NB4 (cell line): ENCODE data around the gene ADAM12.

Experiments
- DNase-seq: peaks from one replicate; pipeline ENCODE4 v3.0.0; 2010; ENCODE audit warnings: low read depth
- H3K4me3 ChIP-seq: one replicate; pipeline ENCODE4 v1.5.1; 2011; ENCODE audit warnings: mild to moderate bottlenecking, low read depth, low read length, moderate library complexity
- MYC ChIP-seq: IDR thresholded peaks from 2 replicates; pipeline ENCODE4 v1.6.1; 2011; ENCODE audit warnings: low read depth, low read length
- POLR2A ChIP-seq: IDR thresholded peaks from 2 replicates; pipeline ENCODE4 v1.6.1; 2011; ENCODE audit warnings: mild to moderate bottlenecking; ENCODE audit not compliant: insufficient read length; ENCODE audit errors: extremely low read depth
- TF ChIP-seq, protein P1 (sequence below): IDR thresholded peaks from one replicate; pipeline ENCODE4 v1.5.1; 2012; ENCODE audit warnings: low read depth, low read length
- TF ChIP-seq, protein P2 (sequence below): IDR thresholded peaks from 2 replicates; pipeline ENCODE4 v1.6.1; 2011; ENCODE audit warnings: low read depth, low read length

ADAM12 gene

DNA sequence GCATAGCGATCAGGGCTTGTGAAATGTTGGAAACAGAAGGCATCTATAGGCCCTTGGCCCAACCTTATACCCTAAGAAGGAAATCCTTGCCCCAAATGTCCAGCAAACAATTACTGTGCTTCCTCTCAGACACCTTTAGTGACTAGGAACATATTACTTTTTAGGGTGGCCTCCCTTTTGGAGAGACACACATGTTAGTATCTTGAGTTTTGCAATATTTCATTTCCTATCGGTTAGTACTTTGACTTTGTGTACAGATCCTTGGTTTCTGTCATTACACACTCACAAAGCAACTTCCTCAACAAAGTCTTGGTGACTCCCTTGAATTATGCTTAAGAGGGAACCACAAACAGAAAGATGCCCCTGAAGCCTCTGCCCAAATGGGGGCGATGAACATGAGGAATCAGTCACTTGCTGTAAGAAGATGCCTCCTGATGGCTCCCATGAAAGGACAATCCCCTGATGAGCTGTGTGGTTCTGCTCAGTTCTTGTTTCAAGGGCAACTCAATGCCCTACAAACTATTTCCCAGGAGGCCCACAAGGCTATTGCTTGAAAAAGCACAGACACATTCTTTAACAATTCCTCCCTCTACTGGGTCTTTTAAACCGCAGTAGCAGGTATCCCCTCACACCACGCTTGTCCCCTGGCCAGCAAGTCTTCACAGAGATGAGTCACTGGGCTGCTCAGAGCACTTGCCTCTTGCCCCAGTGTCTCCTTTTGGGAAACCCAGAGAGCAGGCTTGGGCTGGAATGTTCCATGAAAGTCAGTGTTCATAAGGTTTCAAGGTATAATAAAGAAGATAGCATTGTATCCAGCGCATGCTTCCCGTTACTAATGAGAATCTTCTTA is 295.7 kb downstream of the ADAM12 start:
- no peak overlapping the region for H3K4me3 ChIP-seq
- DNase-seq: peak; percentile 43
- TF ChIP-seq, protein P1, sequence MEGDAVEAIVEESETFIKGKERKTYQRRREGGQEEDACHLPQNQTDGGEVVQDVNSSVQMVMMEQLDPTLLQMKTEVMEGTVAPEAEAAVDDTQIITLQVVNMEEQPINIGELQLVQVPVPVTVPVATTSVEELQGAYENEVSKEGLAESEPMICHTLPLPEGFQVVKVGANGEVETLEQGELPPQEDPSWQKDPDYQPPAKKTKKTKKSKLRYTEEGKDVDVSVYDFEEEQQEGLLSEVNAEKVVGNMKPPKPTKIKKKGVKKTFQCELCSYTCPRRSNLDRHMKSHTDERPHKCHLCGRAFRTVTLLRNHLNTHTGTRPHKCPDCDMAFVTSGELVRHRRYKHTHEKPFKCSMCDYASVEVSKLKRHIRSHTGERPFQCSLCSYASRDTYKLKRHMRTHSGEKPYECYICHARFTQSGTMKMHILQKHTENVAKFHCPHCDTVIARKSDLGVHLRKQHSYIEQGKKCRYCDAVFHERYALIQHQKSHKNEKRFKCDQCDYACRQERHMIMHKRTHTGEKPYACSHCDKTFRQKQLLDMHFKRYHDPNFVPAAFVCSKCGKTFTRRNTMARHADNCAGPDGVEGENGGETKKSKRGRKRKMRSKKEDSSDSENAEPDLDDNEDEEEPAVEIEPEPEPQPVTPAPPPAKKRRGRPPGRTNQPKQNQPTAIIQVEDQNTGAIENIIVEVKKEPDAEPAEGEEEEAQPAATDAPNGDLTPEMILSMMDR: no peak
- TF ChIP-seq, protein P2, sequence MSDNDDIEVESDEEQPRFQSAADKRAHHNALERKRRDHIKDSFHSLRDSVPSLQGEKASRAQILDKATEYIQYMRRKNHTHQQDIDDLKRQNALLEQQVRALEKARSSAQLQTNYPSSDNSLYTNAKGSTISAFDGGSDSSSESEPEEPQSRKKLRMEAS: no peak
- TF ChIP-seq POLR2A (no peak), MYC (no peak)

GRCh38 chr10:126090911-126091728 is 297.2 kb downstream of the ADAM12 start:
- DNase-seq: no peak
- TF ChIP-seq POLR2A (no peak), MYC (no peak)
- TF ChIP-seq, protein P1: no peak
- TF ChIP-seq, protein P2: no peak
- H3K4me3 ChIP-seq: no peak overlapping the region

- no peak for TF ChIP-seq POLR2A
- TF ChIP-seq, protein P1: no peak
- no peak for TF ChIP-seq MYC
- TF ChIP-seq, protein P2: no peak
- no peak overlapping the region for H3K4me3 ChIP-seq
- DNase-seq: no peak
Observed at GRCh38 chr10:126090443-126090842, 297.8 kb downstream of the ADAM12 start.

DNA sequence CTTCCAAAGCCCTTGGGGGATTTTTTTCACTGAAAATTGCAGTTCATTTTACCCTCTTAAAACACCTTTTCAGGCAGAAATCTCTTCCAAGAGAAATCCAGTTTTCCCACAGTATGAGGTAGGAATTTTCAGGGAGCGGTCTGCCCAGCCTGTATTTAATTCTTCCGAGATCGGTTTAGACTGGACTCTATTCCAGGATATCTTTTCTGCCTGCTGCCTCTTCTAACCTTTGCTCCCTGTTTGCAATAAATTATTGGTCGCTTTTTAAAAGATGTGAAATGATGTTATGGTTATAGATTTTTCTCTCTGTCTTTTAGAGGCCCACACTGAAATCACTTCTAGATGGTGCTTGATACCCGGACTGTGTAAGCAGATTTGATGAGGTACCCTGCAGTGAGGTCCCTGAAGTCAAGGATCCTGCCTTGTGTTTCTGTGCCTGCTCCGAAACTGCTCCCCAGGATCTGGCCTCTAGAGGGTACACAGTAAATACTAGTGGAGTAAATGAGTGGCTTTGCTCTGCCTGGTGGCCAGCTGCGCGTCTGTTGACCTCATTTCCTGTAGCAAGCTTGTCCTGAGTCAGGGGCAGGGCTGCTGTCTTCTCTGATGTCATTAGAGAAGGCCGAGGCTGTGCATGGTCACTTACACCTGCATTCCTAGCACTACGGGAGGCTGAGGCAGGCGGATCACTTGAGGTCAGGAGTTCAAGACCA is 300.3 kb downstream of the ADAM12 start:
- H3K4me3 ChIP-seq: no peak overlapping the region
- TF ChIP-seq MYC (no peak), POLR2A (no peak)
- TF ChIP-seq, protein P2: no peak
- TF ChIP-seq, protein P1: no peak
- no peak for DNase-seq

DNA sequence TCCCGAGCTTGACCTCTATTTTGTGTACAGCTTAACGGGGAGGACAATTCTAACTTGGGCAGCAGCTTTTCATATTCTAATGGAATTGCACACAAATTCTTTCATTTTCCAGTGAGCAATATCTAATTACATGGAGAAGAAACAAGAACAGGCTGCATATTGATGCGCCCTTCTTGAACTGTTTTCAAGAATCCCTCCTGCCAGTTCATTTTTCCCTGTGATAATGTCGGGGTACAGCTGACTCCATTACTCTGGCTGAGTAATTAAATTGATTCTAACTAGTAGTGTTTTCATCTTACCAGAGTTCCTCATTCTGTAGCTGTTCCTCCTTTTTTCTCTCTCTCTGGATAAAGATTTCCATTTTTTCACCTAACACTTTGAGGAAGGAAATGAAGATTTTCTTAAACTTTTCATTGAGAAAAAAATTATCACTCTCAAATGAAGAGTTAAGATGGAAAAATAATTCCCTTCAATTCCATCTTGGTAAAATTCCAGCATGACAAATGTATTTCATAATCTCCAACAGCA is 301.1 kb downstream of the ADAM12 start:
- no peak for DNase-seq
- H3K4me3 ChIP-seq: no peak overlapping the region
- no peak for TF ChIP-seq POLR2A
- no peak for TF ChIP-seq MYC
- TF ChIP-seq, protein P1: no peak
- TF ChIP-seq, protein P2: no peak
